ENCODE data around the gene RNF145. TPM values are rescaled to one million over a fixed set of nuclear protein-coding genes. Genes with fewer than 3 reads are reported as not detected.
"Not testable (repeated sequence)": the region's sequence is repeated elsewhere in the genome, so short reads cannot be mapped to it uniquely, and the experiment has no call there.

Gene RNF145
- polyA plus RNA-seq, 4 donors: 80.0 to 115 (median 102) TPM

DNA sequence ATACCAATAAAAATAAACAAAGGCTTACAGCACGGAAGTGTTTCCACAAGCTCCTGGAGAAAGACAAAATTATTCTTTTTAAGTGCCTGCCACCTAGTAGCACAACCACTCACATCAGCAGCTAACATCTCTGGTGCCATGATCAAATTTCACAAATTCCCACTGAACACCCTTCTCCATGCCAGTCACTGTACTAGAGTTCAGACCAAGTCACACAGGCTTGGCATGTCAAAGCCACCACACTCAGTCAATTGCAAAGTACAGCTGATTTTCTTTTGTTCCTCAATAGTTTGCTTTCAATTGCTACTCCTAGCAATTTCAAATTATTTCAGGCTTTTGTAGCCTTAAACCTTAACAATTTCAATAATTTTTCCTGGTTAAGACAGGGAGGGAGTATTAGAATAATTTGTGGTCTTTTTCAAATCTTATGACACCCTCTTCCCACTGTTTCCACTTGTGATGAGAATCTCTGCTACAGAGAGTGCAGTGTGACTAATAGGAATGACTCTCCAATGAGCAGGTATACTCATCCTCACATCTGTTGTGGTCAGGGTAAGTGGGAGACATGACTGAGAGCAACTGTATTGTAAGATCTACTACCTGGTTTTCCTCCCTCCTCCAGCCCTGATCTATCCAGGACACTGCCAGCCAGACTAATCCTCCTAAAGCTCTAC, 46.2 kb downstream of the RNF145 start:
- no peak for DNase-seq (ENCODE audit: low read depth in 4 of 4, low spot score in 3 of 4)

DNA sequence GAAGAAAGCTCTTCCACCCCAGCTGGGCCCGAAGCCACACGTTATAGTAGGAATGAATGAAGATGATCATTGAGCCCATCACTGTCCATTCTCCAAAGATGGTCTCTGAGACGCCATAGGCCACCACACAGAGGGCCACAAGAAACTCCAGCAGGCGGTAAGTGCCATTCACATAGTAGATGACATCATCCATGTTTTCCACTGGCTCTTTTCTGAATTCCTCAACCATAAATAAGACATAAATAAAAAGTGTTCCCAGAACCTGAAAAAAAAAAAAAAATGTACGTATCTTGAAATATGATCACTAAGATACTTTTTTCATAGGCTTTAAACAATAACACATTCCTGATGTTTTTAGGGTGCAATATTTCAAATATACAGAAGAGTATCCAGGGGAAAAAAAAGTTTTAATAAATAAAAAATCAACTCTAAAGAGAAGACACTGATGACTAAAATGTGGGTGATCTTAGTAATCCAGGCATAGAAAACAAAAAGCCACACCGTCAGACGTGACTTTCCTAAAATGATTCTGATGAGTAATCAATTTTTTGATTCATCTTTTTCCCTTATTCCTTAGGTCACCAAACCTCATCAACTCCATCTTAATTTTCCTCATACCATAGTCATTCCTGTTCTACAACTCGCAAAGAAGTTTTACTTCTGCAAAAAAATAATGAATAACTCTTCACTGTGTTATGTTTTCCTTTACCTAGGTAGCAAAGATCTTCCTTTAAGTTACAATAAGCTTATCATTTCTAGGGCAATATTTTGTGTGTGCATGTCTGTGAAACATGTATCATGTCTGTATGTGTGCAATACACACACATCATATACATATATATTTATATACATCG, 47.8 kb downstream of the RNF145 start:
- no peak for DNase-seq (ENCODE audit: low read depth in 4 of 4, low spot score in 3 of 4)

DNA sequence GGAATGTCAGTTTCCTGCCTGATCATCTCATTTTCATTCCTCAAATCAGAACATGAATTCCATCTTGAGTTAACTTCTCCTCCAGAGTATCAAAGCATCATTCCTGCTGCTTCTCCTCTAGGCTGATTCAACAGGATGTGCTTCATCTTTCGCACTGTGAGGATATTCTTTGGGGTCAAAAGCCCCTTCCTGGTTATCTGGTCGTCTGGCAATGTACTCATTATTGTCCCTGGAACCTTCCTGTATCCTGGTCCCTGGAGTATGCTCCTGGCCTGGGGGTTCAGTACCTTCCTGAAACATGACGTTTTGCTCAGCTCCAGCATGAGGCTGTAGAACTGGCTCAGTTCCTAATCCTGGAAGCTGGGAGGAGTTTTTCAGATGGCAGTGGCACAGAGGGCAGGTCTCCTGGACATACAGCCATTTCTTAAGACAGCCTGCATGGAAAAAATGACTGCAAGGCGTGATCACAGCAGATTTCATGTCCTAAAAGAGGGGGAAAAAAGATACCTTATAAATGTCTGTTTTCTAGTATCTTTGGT, 50.7 kb downstream of the RNF145 start:
- not testable (repeated sequence) for DNase-seq (ENCODE audit: low read depth in 4 of 4, low spot score in 3 of 4)

- DNase-seq (ENCODE audit: low read depth in 4 of 4, low spot score in 3 of 4): no peak
Observed at GRCh38 chr5:159157552-159157951, 51.8 kb downstream of the RNF145 start.

DNA sequence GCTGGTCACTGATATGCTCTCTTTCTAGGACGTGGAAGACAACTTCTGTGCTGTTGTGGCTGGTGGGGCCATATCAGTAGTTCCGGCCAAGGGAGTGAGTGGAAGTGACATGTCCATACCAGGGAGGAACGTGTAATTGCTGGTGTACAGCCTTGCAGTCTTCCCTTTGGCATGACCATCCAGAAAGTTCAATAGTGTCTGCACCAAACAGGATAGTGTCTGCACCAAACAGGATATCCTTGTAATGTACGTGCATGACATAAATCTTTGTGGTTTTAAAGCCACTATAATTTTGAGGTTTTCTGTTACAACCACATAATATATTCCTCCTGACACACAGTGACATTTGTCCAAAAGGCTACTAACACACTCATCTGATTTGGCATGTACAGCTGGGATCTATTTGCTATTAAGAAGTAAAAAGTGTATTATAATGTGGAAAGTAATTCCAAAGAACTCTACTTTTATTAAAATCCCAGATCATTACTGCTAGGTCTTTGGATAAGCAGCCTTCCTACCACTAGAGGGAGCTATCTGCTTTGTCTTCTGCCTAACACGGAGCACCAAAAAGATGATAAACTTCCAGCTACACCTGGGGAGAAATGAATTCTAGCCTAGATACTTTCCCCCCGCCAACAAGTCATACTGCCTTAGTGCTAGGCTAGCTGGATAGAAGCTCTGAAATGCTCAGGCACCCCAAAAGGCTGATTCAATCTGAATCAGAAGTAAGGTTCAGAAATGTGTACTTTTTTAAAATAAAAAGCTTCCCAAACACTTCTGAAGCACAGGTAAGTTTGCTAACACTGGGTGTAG, 52.7 kb downstream of the RNF145 start:
- peak; percentile 31 to 52 (median 43) for DNase-seq (ENCODE audit: low read depth in 4 of 4, low spot score in 3 of 4)

GRCh38 chr5:159155960-159156359, 53.4 kb downstream of the RNF145 start:
- DNase-seq (ENCODE audit: low read depth in 4 of 4, low spot score in 3 of 4): no peak

DNA sequence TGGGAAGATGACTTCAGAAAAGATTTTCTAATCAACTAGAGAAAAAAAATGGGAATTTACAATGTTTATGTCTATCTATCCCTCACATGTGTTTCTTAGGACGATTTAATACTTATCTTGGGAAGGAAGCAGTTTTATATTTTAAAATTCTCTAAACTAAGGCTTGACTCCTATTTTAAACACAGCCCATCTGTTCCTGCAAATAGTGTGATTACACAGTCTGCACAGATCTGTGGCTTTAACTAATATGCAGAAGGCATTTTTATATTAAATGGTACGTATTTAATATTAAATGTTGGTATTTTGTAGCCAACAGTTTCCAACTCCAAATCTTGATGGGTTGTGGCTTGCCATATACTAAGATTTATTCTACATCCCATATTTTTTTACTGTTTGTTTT, 56.5 kb downstream of the RNF145 start:
- DNase-seq (ENCODE audit: low read depth in 4 of 4, low spot score in 3 of 4): no peak

DNA sequence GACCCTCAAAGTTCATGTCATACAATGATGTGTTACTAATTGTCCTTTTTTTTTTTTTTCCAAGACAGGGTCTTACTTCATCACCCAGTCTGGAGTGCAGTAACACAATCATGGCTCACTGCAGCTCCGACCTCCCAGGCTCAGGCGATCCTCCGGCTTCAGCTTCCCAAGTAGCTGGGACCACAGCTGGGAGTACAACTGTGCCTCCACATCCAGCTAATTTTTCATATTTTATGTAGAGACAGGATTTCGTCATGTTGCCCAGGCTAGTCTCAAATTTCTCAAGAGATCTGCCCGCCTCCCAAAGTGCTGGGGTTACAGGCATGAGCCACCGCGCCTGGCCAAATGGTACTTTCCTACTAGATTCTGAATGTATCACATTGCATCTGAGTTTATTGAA, 60.3 kb downstream of the RNF145 start:
- no peak for DNase-seq (ENCODE audit: low read depth in 4 of 4, low spot score in 3 of 4)

DNA sequence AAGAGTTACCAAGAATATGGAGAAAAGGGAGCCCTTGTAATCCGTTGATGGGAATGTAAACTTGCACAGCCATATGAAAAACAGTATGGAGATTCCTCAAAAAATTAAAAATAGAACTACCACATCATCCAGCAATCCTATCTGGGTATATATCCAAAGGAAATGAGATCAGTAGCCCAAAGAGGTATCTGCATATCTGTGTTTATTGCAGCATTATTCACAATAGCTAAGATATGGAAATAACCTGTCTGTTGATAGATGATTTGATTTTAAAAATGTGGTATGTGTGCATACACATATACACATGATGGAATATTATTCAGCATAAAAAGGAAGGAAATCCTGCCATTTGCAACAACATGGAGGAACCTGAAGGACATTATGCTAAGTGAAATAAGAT, 61.4 kb downstream of the RNF145 start:
- no peak for DNase-seq (ENCODE audit: low read depth in 4 of 4, low spot score in 3 of 4)

GRCh38 chr5:159146839-159147238, 62.5 kb downstream of the RNF145 start:
- no peak for DNase-seq (ENCODE audit: low read depth in 4 of 4, low spot score in 3 of 4)

- DNase-seq (ENCODE audit: low read depth in 4 of 4, low spot score in 3 of 4): not testable (repeated sequence)
Observed at GRCh38 chr5:159145160-159145559, 64.2 kb downstream of the RNF145 start.

GRCh38 chr5:159139802-159140201, 69.6 kb downstream of the RNF145 start:
- no peak for DNase-seq (ENCODE audit: low read depth in 4 of 4, low spot score in 3 of 4)

DNA sequence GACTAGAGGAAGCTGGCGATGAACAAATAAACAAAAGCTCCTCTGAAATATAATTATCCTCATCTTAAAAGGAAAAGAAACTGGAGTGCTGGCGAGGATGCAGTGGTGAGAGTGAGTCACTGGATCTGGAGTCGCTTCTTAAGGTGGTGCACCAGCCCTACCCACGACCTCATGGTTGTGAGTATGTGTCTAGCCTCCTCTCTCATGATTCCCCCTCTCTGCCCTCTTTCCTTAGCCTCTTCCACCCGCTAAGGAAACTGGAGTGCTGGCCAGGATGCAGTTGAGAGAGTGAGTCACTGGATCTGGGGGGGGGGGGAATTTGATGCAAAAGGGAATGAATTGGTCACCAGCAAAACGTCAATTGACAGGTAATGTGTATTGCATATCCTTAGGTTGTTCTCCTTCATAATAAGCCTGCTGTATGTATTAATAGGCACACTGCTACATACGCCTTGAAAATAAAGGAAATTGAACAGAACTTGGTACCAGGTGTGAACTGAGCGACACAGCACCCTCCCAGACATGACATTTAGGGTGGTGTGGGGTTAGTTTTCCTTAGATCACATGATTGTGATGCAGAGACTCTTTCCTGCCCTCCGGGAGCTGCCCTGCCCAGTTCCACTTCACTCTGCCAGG, 73.3 kb downstream of the RNF145 start:
- no peak for DNase-seq (ENCODE audit: low read depth in 4 of 4, low spot score in 3 of 4)

GRCh38 chr5:159133041-159133741, 76.2 kb downstream of the RNF145 start:
- DNase-seq (ENCODE audit: low read depth in 4 of 4, low spot score in 3 of 4): peak; percentile 20 to 30 (median 29)

GRCh38 chr5:159132429-159133040, 76.8 kb downstream of the RNF145 start:
- DNase-seq (ENCODE audit: low read depth in 4 of 4, low spot score in 3 of 4): no peak

GRCh38 chr5:159131951-159132350, 77.4 kb downstream of the RNF145 start:
- no peak for DNase-seq (ENCODE audit: low read depth in 4 of 4, low spot score in 3 of 4)

DNA sequence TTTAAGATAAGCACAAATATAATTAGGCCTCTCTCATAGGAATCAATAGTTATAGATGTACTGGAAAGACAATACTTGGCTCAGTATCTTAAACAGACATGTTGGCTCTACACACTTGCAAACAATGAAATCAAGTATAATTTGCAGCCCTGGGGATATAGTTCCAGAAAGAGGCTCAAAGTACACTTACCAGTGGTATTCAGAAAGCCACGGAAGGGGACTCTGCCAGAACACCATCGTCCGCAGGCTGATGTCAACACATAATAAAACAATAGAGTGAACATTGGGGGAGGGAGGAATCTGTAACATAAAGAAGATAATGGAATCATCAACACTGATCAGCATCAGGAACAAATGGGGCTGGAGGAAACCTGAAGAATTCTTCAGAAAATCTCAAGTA, 78.5 kb downstream of the RNF145 start:
- DNase-seq (ENCODE audit: low read depth in 4 of 4, low spot score in 3 of 4): no peak

GRCh38 chr5:159128070-159128541, 81.2 kb downstream of the RNF145 start:
- no peak for DNase-seq (ENCODE audit: low read depth in 4 of 4, low spot score in 3 of 4)

DNA sequence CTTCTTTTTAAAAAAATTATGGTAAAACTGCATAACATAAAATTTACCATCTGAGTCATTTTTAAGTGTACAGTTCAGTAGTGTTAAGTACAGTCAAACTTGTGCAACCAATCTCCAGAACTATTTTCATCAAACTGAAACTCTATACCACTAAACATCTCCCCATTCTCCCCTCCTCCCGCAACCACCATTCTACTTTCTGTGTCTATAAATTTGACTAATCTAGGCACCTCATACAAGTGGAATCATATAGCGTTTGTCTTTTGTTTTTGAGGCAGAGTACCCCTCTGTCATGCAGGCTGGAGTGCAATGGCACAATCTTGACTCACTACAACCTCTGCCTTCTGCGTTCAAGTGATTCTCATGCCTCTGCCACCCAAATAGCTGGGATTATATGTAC, 85.7 kb downstream of the RNF145 start:
- DNase-seq (ENCODE audit: low read depth in 4 of 4, low spot score in 3 of 4): no peak
